SK-MEL-5 (cell line): ENCODE data around the gene DPP7. TPM values are rescaled to one million over a fixed set of nuclear protein-coding genes. Genes with fewer than 3 reads are reported as not detected.
"Not testable (repeated sequence)": the region's sequence is repeated elsewhere in the genome, so short reads cannot be mapped to it uniquely, and the experiment has no call there.

Source experiments
- DNase-seq: peaks from one replicate; pipeline ENCODE4 v3.0.0-alpha.2; 2016; ENCODE audit warnings: low read depth, low spot score
- in situ Hi-C: cut with HindIII; loops from 2 replicates; pipeline ENCODE4 v1.10.0; 2016; ENCODE audit warnings: low sequenced_read_pairs, high pct_unique_total_duplicates, low pct_unique_long_range_greater_than_20kb
- total RNA-seq: library from RNA; depleted of rRNA; stranded (reverse); fragments of >200 nt; shearing (Covaris generic); gene quantifications from 2 replicates; pipeline ENCODE4 v1.2.3, GENCODE V29; 2014

Gene DPP7
- total RNA-seq, 1 experiment from 2014 or later = 178 TPM

GRCh38 chr9:137138058-137138721 lies 23.7 kb upstream of the DPP7 start:
- DNase-seq = peak; percentile 44
- in situ Hi-C loops = no loop called here

GRCh38 chr9:137136881-137137607 lies 22.5 kb upstream of the DPP7 start:
- no peak for DNase-seq
- in situ Hi-C loops = no loop called here

GRCh38 chr9:137136261-137136880 lies 21.8 kb upstream of the DPP7 start:
- in situ Hi-C loops = no loop called here
- no peak for DNase-seq

- DNase-seq, in situ Hi-C loops: not testable (repeated sequence)
Measured at GRCh38 chr9:137135154-137135553, 20.6 kb upstream of the DPP7 start.

- DNase-seq = no peak
- in situ Hi-C loops = no loop called here
Measured at GRCh38 chr9:137134191-137134590, 19.7 kb upstream of the DPP7 start.

- no peak for DNase-seq
Measured at GRCh38 chr9:137130176-137130755, 15.7 kb upstream of the DPP7 start.

GRCh38 chr9:137129456-137130175 lies 15.1 kb upstream of the DPP7 start:
- in situ Hi-C loops = no loop called here
- DNase-seq = no peak

More at GRCh38 chr9:137130176-137130755, 15.7 kb upstream of the DPP7 start:
- in situ Hi-C loops = no loop called here

GRCh38 chr9:137128862-137129455 lies 14.4 kb upstream of the DPP7 start:
- DNase-seq = no peak
- in situ Hi-C loops = no loop called here

GRCh38 chr9:137128158-137128861 lies 13.8 kb upstream of the DPP7 start:
- in situ Hi-C loops = no loop called here
- DNase-seq = peak; percentile 31

- DNase-seq = no peak
- in situ Hi-C loops = no loop called here
Measured at GRCh38 chr9:137127301-137128157, 13.0 kb upstream of the DPP7 start.

- in situ Hi-C loops = no loop called here
- DNase-seq = no peak
Measured at GRCh38 chr9:137126786-137127185, 12.3 kb upstream of the DPP7 start.

GRCh38 chr9:137123952-137124462 lies 9.5 kb upstream of the DPP7 start:
- in situ Hi-C loops, DNase-seq: not testable (repeated sequence)

- in situ Hi-C loops = no loop called here
- no peak for DNase-seq
Measured at GRCh38 chr9:137123468-137123837, 8.9 kb upstream of the DPP7 start.

- in situ Hi-C loops, DNase-seq: not testable (repeated sequence)
Measured at GRCh38 chr9:137122796-137123467, 8.4 kb upstream of the DPP7 start.
